A549 (cell line): ENCODE data around the gene CD34.

Experiments used
- CEBPB ChIP-seq, 2 experiments: fragments of >200 bp in 1 of 2; sonication (Bioruptor Twin) in 1 of 2; formaldehyde crosslinking in 1 of 2; IDR thresholded peaks; 2 replicates each; pipeline ENCODE4 v1.6.1; 2012 to 2016
- CHD2 ChIP-seq: fragments of 150-350 bp; IDR thresholded peaks from 2 replicates; pipeline ENCODE4 v1.6.1; 2014; ENCODE audit warnings: low read length; ENCODE audit not compliant: partially characterized antibody
- EP300 ChIP-seq, 2 experiments: fragments of >200 bp; sonication (Bioruptor Twin); formaldehyde crosslinking; IDR thresholded peaks; 2 replicates in 1 of 2; 3 replicates in 1 of 2; pipeline ENCODE4 v1.6.1; 2016 to 2017
- POLR2A ChIP-seq: IDR thresholded peaks from 2 replicates; pipeline ENCODE4 v1.6.1; 2012; ENCODE audit warnings: mild to moderate bottlenecking, low read length
- TF ChIP-seq, protein P1 (sequence below): fragments of >200 bp; sonication (Bioruptor Twin); formaldehyde crosslinking; IDR thresholded peaks from 3 replicates; pipeline ENCODE4 v1.5.1; 2016

GRCh38 chr1:207938016-207938415 is 27.1 kb upstream of the CD34 start:
- TF ChIP-seq POLR2A, result no peak
- TF ChIP-seq, protein P1, sequence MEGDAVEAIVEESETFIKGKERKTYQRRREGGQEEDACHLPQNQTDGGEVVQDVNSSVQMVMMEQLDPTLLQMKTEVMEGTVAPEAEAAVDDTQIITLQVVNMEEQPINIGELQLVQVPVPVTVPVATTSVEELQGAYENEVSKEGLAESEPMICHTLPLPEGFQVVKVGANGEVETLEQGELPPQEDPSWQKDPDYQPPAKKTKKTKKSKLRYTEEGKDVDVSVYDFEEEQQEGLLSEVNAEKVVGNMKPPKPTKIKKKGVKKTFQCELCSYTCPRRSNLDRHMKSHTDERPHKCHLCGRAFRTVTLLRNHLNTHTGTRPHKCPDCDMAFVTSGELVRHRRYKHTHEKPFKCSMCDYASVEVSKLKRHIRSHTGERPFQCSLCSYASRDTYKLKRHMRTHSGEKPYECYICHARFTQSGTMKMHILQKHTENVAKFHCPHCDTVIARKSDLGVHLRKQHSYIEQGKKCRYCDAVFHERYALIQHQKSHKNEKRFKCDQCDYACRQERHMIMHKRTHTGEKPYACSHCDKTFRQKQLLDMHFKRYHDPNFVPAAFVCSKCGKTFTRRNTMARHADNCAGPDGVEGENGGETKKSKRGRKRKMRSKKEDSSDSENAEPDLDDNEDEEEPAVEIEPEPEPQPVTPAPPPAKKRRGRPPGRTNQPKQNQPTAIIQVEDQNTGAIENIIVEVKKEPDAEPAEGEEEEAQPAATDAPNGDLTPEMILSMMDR, result no peak
- no peak for TF ChIP-seq CHD2
- TF ChIP-seq EP300 (IDR thresholded peaks at IDR 0.05), result no peak
- TF ChIP-seq CEBPB (IDR thresholded peaks at IDR 0.05), result no peak
